Smooth muscle cell (in vitro differentiated cells): ENCODE data around the gene BARX1. TPM values are rescaled to one million over a fixed set of nuclear protein-coding genes. Genes with fewer than 3 reads are reported as not detected.

Experiments
- DNase-seq: peaks from one replicate; lab custom pipeline; 2025; ENCODE audit not compliant: unreplicated experiment; lab: John Stamatoyannopoulos, UW
- H2AFZ ChIP-seq: fragments of 200-600 bp; sonication (generic); 2 replicates; pipeline ENCODE4 v1.6.0; 2016; ENCODE audit warnings: antibody characterized with exemption, low read depth, mild to moderate bottlenecking
- H3F3A ChIP-seq: fragments of 200-600 bp; sonication (generic); 2 replicates; pipeline ENCODE4 v1.6.0; 2017; ENCODE audit warnings: antibody characterized with exemption, low read depth
- H3K27ac ChIP-seq: fragments of 200-600 bp; sonication (generic); 2 replicates; pipeline ENCODE4 v1.5.1; 2016; ENCODE audit warnings: low read depth, mild to moderate bottlenecking
- H3K27me3 ChIP-seq: fragments of 200-600 bp; sonication (generic); 2 replicates; pipeline ENCODE4 v1.6.1; 2016; ENCODE audit warnings: low read depth, mild to moderate bottlenecking
- H3K36me3 ChIP-seq: fragments of 200-600 bp; sonication (generic); 2 replicates; pipeline ENCODE4 v1.5.1; 2016; ENCODE audit warnings: low read depth
- H3K4me1 ChIP-seq: fragments of 200-600 bp; sonication (generic); 2 replicates; pipeline ENCODE4 v1.5.1; 2016; ENCODE audit warnings: low read depth
- H3K4me2 ChIP-seq: fragments of 200-600 bp; sonication (generic); 2 replicates; pipeline ENCODE4 v1.6.0; 2016; ENCODE audit warnings: mild to moderate bottlenecking
- H3K4me3 ChIP-seq: fragments of 200-600 bp; sonication (generic); 2 replicates; pipeline ENCODE4 v1.5.1; 2016; ENCODE audit warnings: mild to moderate bottlenecking
- H3K79me2 ChIP-seq: fragments of 200-600 bp; sonication (generic); 2 replicates; pipeline ENCODE4 v1.6.0; 2016; ENCODE audit warnings: low read depth, mild to moderate bottlenecking
- H3K9ac ChIP-seq: fragments of 200-600 bp; sonication (generic); 2 replicates; pipeline ENCODE4 v1.6.0; 2016; ENCODE audit warnings: low read depth
- H3K9me3 ChIP-seq: fragments of 200-600 bp; sonication (generic); replicated peaks from 2 replicates; pipeline ENCODE4 v1.5.1; 2016; ENCODE audit warnings: low read depth
- H4K20me1 ChIP-seq: fragments of 200-600 bp; sonication (generic); 2 replicates; pipeline ENCODE4 v1.6.0; 2016; ENCODE audit warnings: low read depth
- CTCF ChIP-seq: fragments of 200-600 bp; sonication (generic); IDR thresholded peaks from 2 replicates; pipeline ENCODE4 v1.5.1; 2017; ENCODE audit warnings: borderline replicate concordance, mild to moderate bottlenecking, antibody characterized with exemption; ENCODE audit not compliant: insufficient read depth, poor library complexity, severe bottlenecking
- WGBS: methylation state at CpG from one replicate; pipeline ENCODE4 v1.1.7; 2016; ENCODE audit warnings: low lambda C conversion rate; 5-methylcytosine and 5-hydroxymethylcytosine counted together
- polyA plus RNA-seq: library from polyadenylated mRNA; unstranded; fragments of >200 nt; fragmentation: Nextera tagmentation; extraction: Ambion mirVana; gene quantifications from 2 replicates; pipeline ENCODE4 v1.2.1, GENCODE V29; 2016
- total RNA-seq: library from RNA; depleted of rRNA; stranded (reverse); fragments of >200 nt; gene quantifications from 2 replicates; pipeline ENCODE4 v1.2.3, GENCODE V29; 2014

Gene BARX1
- total and polyA plus RNA-seq, 2 experiments from 2014 or later = 6.1 TPM

GRCh38 chr9:93955981-93956784 lies 1.0 kb upstream of the BARX1 start:
- DNase-seq = no peak
- TF ChIP-seq CTCF = no peak
- H4K20me1 ChIP-seq = peaks cover 3% of the 10 kb centered on the region
- H2AFZ ChIP-seq = no peak overlapping the region
- H3K79me2 ChIP-seq = no peaks in the 10 kb centered on the region
- no peaks in the 10 kb centered on the region for H3F3A ChIP-seq
- peaks cover 96% of the 10 kb centered on the region for H3K27me3 ChIP-seq
- peaks cover 32% of the 10 kb centered on the region for H3K4me1 ChIP-seq
- no peak overlapping the region for H3K27ac ChIP-seq
- whole genome bisulfite sequencing = 39% methylated on average over 12 of the region's 12 CpGs
- H3K4me2 ChIP-seq = peak overlapping the region; percentile 86
- H3K36me3 ChIP-seq = no peaks in the 10 kb centered on the region
- peak overlapping the region; percentile 46 for H3K4me3 ChIP-seq
- no peaks in the 10 kb centered on the region for H3K9me3 ChIP-seq
- no peak overlapping the region for H3K9ac ChIP-seq

DNA sequence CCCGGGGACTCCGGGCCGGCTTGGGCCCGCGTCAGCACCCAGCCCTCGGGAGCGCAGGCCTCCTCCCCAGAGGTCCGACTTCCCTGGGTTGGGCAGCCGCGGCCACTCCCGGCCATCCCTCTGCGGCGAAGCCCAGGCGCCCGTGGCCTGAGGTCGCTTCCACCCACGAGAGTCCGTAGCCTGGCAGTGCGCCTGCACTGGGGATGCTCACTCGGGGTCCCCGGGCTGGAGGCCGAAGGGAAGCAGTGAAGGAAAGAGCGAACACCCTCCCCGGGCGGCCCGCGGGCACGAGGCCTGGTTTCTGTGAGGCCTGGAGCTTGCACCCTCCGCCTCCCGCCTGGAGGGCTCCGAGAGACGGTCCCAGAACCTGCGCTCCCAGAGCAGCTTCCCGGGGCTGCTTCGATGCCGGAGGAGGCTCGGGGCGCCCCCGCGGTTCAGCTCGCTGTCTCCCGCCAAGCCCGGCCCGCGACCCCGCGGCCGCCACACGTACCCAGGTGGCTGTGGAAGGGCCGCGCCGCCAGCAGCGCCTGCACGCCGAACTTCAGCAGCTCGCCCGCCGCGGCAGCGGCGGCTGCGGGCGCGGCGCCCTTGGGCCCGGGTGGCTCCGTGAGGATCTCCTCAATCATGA lies 607 bp downstream of the BARX1 start:
- Histone ChIP-seq H4K20me1 (peaks cover 3% of the 10 kb centered on the region), H3K9ac (no peak overlapping the region), H3K79me2 (no peaks in the 10 kb centered on the region), H3K27ac (no peak overlapping the region), H3F3A (no peaks in the 10 kb centered on the region), H3K4me1 (peaks cover 32% of the 10 kb centered on the region), H3K4me2 (peak overlapping the region; percentile 78), H2AFZ (no peak overlapping the region), H3K27me3 (peaks cover 96% of the 10 kb centered on the region), H3K9me3 (no peaks in the 10 kb centered on the region), H3K36me3 (no peaks in the 10 kb centered on the region), H3K4me3 (peak overlapping the region; percentile 29)
- WGBS = 6% methylated on average over 30 of the region's 67 CpGs
- no peak for DNase-seq
- TF ChIP-seq CTCF = no peak

- Histone ChIP-seq H3K79me2 (no peaks in the 10 kb centered on the region), H2AFZ (no peak overlapping the region), H3K4me2 (peak overlapping the region; percentile 78), H3K9ac (no peak overlapping the region), H3K27ac (no peak overlapping the region), H3K36me3 (no peaks in the 10 kb centered on the region), H3F3A (no peaks in the 10 kb centered on the region), H3K4me3 (no peak overlapping the region), H3K27me3 (peaks cover 96% of the 10 kb centered on the region), H3K9me3 (no peaks in the 10 kb centered on the region), H3K4me1 (peaks cover 27% of the 10 kb centered on the region), H4K20me1 (peaks cover 3% of the 10 kb centered on the region)
- TF ChIP-seq CTCF = no peak
- DNase-seq = no peak
- WGBS = 16% methylated on average over 42 of the region's 49 CpGs
Observed at GRCh38 chr9:93953496-93954433, 1.4 kb downstream of the BARX1 start.
